ENCODE results near the gene INPP5A. TPM values are rescaled to one million over a fixed set of nuclear protein-coding genes. Genes with fewer than 3 reads are reported as not detected.
"Not testable (repeated sequence)": the region's sequence is repeated elsewhere in the genome, so short reads cannot be mapped to it uniquely, and the experiment has no call there.

Gene INPP5A
- total RNA-seq, 6 donors from 2014 or later, result 28.6 to 81.7 (median 44.8) TPM

DNA sequence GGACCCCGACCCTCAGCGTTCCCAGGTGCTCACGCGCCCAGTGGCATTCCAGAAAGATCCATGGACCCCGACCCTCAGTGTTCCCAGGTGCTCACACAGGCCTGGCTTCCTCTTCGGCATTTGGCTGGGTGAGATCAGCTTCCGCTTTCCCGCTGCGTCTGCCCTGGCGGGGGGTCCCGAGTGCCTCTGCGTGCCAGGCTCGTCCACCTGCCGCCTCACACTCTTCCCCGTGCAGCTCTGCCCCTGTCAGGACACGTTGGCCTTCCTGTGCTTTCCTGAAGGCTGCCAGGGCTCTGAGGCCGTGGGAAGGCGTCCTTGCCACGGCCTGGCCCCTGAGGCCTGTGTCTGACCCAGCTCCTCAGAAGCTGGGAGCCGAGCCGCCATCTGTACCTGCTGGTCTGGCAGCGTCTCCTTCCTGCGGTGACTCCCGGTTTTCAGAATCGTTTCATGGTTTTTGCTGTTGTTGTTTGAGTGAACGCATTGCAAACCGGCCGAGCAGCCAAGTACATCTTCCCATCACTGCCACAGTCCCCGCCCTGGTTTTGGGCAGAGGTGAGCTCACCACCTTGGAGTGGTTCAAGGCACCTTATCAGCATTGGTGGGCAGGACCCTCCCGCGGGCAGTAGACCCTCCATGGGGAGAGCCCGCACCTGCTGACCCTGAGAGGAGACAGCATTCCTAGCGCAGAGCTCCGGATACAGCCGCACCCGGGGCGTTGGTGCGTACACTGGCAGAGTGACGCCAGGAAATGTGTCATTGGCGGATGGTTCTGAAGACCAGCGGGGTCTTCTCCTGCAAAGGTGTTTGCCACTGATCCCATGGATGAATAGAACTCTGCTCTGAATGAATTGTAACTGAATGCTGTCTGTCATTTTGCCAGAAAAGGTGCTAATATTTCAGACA, 231.0 kb downstream of the INPP5A start:
- no peaks in the 10 kb centered on the region for H3K4me1 ChIP-seq
- DNase-seq, result peak in 1 of 2 donors; percentile 61
- H3K27ac ChIP-seq, result no peak overlapping the region
- H3K27me3 ChIP-seq, result no peaks in the 10 kb centered on the region
- WGBS, 2 donors, result 97 to 98% methylated on average over 29 to 41 of the region's 41 CpGs
- ATAC-seq (ENCODE audit: low FRiP score in 2 of 2), result no peak
- no peak for TF ChIP-seq POLR2AphosphoS5 (IDR thresholded peaks at IDR 0.05)
- TF ChIP-seq, protein P1, sequence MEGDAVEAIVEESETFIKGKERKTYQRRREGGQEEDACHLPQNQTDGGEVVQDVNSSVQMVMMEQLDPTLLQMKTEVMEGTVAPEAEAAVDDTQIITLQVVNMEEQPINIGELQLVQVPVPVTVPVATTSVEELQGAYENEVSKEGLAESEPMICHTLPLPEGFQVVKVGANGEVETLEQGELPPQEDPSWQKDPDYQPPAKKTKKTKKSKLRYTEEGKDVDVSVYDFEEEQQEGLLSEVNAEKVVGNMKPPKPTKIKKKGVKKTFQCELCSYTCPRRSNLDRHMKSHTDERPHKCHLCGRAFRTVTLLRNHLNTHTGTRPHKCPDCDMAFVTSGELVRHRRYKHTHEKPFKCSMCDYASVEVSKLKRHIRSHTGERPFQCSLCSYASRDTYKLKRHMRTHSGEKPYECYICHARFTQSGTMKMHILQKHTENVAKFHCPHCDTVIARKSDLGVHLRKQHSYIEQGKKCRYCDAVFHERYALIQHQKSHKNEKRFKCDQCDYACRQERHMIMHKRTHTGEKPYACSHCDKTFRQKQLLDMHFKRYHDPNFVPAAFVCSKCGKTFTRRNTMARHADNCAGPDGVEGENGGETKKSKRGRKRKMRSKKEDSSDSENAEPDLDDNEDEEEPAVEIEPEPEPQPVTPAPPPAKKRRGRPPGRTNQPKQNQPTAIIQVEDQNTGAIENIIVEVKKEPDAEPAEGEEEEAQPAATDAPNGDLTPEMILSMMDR (IDR thresholded peaks at IDR 0.05), result no peak
- no peak for TF ChIP-seq POLR2A (IDR thresholded peaks at IDR 0.05)
- no peak for TF ChIP-seq EP300 (IDR thresholded peaks at IDR 0.05)
- H3K9me3 ChIP-seq, result no peaks in the 10 kb centered on the region
- H3K36me3 ChIP-seq, result peaks cover 0 to 46% (median 25%) of the 10 kb centered on the region in 4 donors
- H3K4me3 ChIP-seq, result no peak overlapping the region

DNA sequence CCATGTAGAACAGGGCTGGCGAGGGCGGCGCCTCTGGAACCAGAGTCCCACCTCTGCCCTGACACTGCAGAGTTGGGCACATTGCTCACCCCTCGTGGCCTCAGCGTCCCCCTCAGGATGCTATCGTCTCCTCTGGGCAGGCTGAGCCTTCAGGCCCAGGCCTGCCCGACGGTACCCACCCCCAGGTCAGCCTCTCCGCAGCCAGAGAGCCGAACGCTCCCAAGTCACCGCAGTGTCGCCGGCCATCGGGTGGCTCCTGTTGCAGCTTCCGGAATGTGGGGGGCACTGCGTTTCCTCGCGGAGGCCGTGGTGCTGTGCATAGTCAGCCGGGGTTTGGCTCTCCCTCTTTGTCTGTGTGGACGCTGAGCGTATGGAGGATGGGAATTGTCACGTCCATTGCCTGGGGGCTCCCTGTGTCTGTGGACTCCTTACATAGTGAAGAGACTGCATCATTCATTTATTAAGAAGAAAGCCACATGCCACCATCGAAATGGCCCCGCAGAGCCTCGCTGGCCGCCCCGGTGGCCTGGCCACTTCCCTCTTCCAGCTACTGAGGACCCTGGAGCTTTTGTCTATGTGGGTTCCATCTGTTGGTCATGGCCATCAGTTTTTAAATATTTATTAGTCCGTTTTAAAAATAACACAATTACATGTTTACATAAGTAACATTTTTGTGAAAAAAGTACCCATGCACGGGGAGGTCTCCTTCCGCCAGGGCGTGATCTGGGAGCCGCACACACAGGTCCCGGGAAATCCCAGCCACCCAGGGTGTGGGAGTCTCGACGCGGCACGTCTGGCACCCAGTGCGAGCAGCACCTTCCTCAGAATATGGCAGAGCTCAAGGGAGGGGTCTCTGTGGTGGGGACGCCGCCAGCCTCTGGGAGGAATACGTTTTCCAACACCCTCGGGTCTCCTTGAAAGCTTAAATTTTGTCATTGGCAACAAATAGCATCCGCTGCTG, 232.8 kb downstream of the INPP5A start:
- TF ChIP-seq EP300 (IDR thresholded peaks at IDR 0.05) (no peak), POLR2A (IDR thresholded peaks at IDR 0.05) (no peak), POLR2AphosphoS5 (IDR thresholded peaks at IDR 0.05) (no peak)
- TF ChIP-seq, protein P1 (IDR thresholded peaks at IDR 0.05), result no peak
- Histone ChIP-seq H3K27ac (no peak overlapping the region), H3K9me3 (no peaks in the 10 kb centered on the region), H3K27me3 (no peaks in the 10 kb centered on the region), H3K36me3 (peaks cover 0 to 48% (median 27%) of the 10 kb centered on the region in 4 donors), H3K4me3 (no peak overlapping the region), H3K4me1 (no peaks in the 10 kb centered on the region)
- DNase-seq (peak in 1 of 2 donors; percentile 70), ATAC-seq (ENCODE audit: low FRiP score in 2 of 2) (no peak)
- 94 to 96% methylated on average over 29 to 44 of the region's 45 CpGs for WGBS, 2 donors

DNA sequence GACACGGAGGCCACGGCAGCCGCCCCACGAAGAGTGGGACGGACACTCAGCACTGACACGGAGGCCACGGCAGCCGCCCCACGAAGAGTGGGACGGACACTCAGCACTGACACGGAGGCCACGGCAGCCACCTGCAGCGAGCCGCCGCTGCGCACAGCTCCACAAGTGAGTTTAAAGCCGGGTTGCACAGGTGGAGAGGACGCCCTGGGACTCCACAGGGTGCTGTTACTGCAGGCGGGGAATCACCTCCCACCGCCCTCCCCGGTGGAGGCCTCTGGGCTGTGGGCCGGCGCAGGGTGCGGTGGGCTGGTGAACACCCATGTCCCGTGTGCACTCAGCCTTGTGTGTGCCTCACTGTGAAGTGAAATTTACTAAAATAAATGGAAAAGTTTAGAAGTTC, 235.2 kb downstream of the INPP5A start:
- H3K9me3 ChIP-seq; H3K4me1 ChIP-seq; ATAC-seq (ENCODE audit: low FRiP score in 2 of 2); H3K27ac ChIP-seq; H3K27me3 ChIP-seq; H3K4me3 ChIP-seq: not testable (repeated sequence)
- peak in 1 of 2 donors; percentile 78 for DNase-seq
- WGBS, 2 donors, result 96 to 99% methylated on average over 9 to 16 of the region's 25 CpGs
- peaks cover 0 to 55% (median 26%) of the 10 kb centered on the region in 4 donors for H3K36me3 ChIP-seq

GRCh38 chr10:132774181-132774901, 236.8 kb downstream of the INPP5A start:
- H3K9me3 ChIP-seq, result no peaks in the 10 kb centered on the region
- DNase-seq, result peak in 1 of 2 donors; percentile 44
- peaks cover 0 to 55% (median 21%) of the 10 kb centered on the region in 4 donors for H3K36me3 ChIP-seq
- no peak overlapping the region for H3K27ac ChIP-seq
- H3K4me3 ChIP-seq, result no peak overlapping the region
- no peaks in the 10 kb centered on the region for H3K27me3 ChIP-seq
- WGBS, 2 donors, result 81 to 90% methylated on average over 21 to 27 of the region's 29 CpGs
- no peaks in the 10 kb centered on the region for H3K4me1 ChIP-seq
- no peak for ATAC-seq (ENCODE audit: low FRiP score in 2 of 2)
- TF ChIP-seq EP300 (IDR thresholded peaks at IDR 0.05) (no peak), POLR2AphosphoS5 (IDR thresholded peaks at IDR 0.05) (no peak), POLR2A (IDR thresholded peaks at IDR 0.05) (no peak)
- TF ChIP-seq, protein P1 (IDR thresholded peaks at IDR 0.05), result no peak

Measured in upper lobe of left lung (tissue), 6 donors.